Esophagus muscularis mucosa (tissue), 3 donors: ENCODE results near the gene FBL.
"Not testable (repeated sequence)": the region's sequence is repeated elsewhere in the genome, so short reads cannot be mapped to it uniquely, and the experiment has no call there.

Experiments
- POLR2A ChIP-seq: fragments of 450-650 bp; IDR thresholded peaks from one replicate; pipeline ENCODE4 v1.6.1; 2017; ENCODE audit warnings: antibody characterized with exemption, moderate library complexity, mild to moderate bottlenecking, low read depth
- TF ChIP-seq, protein P1 (sequence below), 3 experiments: fragments of 200-600 bp in 2 of 3; fragments of 450-650 bp in 1 of 3; sonication (generic) in 2 of 3; IDR thresholded peaks; one replicate each; pipeline ENCODE4 v1.5.1; 2017 to 2019; ENCODE audit warnings: antibody characterized with exemption in 3 of 3, mild to moderate bottlenecking in 2 of 3, moderate library complexity in 1 of 3

DNA sequence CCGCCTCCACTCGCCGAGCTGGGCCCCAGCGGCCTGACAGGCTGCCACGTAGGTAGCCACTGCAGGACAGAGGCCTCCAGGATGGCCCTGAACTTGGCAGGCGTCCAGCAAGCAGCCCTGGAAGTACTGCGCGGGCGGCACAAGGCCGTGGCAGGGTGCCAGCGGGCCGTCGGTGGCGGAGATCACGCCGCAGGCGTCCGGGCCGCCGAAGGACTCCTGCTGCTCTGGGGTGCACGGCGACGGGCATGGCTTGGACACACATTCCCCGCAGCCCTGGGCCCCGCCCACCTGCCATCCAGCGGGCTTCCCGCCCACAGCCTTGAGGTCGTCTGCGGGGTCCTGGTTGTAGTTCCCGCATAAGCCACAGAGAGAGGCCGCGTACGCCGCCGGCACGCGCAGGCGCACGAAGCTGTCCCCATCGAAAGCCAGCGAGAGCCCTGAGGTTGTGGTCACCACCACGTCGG is 29.3 kb upstream of the FBL start:
- TF ChIP-seq, protein P1, sequence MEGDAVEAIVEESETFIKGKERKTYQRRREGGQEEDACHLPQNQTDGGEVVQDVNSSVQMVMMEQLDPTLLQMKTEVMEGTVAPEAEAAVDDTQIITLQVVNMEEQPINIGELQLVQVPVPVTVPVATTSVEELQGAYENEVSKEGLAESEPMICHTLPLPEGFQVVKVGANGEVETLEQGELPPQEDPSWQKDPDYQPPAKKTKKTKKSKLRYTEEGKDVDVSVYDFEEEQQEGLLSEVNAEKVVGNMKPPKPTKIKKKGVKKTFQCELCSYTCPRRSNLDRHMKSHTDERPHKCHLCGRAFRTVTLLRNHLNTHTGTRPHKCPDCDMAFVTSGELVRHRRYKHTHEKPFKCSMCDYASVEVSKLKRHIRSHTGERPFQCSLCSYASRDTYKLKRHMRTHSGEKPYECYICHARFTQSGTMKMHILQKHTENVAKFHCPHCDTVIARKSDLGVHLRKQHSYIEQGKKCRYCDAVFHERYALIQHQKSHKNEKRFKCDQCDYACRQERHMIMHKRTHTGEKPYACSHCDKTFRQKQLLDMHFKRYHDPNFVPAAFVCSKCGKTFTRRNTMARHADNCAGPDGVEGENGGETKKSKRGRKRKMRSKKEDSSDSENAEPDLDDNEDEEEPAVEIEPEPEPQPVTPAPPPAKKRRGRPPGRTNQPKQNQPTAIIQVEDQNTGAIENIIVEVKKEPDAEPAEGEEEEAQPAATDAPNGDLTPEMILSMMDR (IDR thresholded peaks at IDR 0.05): not testable (repeated sequence)
- TF ChIP-seq POLR2A: not testable (repeated sequence)
